T47D (cell line): Measurements from ENCODE around the gene PLCG1.
A peak's percentile ranks its signal among the peaks of the same experiment; 100 is the strongest.

Experiments
- DNase-seq, 2 experiments: peaks; one replicate each; pipeline versions ENCODE4 v3.0.0 to v3.0.0-alpha.2; 2011 to 2012; ENCODE audit warnings: low read depth in 1 of 2, low spot score in 1 of 2
- JUND ChIP-seq: IDR thresholded peaks from 2 replicates; pipeline ENCODE4 v1.6.1; 2012; ENCODE audit warnings: low read depth
- in situ Hi-C: cut with HindIII; loops from 2 replicates; pipeline ENCODE4 v1.10.0; 2016; ENCODE audit warnings: low sequenced_read_pairs, low pct_unique_long_range_greater_than_20kb

The PLCG1 gene

DNA sequence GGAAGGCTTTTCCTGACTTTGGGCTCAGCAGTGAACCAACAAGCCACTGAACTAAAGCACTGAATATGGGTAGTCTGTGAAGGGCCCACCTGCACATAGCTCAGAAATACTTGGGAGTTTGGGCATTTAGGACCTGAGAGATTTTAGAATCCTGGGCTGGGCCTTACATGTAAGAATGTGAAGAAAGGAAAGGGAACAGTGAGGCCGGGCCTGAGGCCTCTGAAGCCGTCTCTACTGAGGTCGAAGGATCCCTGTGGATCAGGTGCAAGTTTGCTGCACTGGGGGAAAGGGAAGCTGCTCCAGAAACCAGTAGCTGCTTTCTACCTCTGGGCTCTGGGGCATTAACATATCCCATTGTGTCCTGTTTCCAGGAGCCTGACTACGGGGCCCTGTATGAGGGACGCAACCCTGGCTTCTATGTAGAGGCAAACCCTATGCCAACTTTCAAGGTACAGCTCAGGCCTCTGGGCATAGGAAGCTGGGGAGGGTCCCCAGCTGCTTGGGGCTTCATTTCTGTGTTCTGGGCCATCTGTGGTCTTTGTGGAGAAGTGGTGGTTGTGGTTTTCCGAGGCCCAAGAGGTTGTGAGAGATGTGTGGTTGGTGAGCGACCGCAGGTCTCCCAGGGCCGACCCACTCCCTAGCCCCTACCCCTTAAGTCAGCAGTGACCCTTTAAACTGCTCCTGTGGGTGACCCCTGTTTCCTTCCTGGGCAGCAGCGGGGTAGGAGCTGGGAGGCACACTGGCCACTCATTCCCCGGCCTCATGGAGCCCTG lies 30.3 kb downstream of the PLCG1 start:
- in situ Hi-C loops, result no loop called here
- no peak for TF ChIP-seq JUND
- DNase-seq, result no peak

DNA sequence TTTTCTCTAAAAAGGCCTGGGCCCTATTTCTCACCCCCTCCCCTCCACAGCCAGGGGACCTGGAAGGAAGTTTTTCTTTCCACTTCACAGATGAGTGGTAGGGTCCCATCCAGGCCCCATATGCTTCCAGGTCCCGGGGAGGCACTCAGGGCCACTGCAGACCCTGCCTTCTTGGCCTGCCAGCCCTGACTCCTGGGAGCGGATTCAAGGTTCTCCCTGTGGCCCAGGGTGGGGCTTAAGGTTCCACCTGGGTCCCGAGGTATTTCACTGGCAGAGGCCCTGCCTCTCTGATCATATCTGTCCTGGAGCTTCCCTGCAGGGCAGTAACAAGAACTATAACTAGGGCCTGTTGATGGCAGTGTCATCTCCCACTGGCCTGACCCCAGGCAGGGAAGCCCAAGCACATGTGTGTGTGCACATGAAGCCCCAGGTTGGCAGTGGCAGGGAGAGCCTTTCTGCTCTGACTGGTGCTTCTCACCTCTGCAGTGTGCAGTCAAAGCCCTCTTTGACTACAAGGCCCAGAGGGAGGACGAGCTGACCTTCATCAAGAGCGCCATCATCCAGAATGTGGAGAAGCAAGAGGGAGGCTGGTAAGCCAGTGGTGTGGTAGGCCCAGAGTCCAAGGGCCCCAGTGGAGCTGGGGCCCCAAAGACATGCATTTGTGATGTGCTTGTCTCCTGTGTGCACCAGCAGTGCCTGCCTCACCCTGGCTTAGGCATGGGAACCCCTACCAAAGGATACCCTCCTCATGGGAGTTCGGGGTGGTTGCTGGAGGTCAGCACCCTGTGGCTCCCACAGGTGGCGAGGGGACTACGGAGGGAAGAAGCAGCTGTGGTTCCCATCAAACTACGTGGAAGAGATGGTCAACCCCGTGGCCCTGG lies 31.2 kb downstream of the PLCG1 start:
- no peak for TF ChIP-seq JUND
- in situ Hi-C loops, result no loop called here
- no peak for DNase-seq

DNA sequence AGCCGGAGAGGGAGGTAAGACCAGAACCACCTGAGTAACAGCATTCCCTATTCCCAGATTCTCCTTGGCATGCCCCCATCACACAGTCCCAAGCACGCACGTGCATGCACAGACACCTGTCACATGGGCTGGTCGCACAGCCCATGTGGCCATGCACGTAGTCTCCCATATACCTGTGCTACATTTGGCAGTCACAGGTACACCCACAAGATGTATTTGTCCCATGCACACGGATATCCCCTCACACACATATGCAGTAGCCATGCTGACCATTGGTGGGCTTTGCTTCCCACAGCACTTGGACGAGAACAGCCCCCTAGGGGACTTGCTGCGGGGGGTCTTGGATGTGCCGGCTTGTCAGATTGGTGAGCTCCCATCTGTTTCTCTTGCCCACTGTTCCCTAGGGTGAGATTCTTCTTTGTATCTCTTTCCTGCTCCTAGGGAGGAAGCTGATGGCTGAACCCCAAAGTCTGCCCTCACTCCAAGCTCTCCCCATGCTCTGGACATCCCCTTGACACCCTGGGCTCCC lies 31.9 kb downstream of the PLCG1 start:
- in situ Hi-C loops, result no loop called here
- no peak for DNase-seq
- TF ChIP-seq JUND, result no peak

DNA sequence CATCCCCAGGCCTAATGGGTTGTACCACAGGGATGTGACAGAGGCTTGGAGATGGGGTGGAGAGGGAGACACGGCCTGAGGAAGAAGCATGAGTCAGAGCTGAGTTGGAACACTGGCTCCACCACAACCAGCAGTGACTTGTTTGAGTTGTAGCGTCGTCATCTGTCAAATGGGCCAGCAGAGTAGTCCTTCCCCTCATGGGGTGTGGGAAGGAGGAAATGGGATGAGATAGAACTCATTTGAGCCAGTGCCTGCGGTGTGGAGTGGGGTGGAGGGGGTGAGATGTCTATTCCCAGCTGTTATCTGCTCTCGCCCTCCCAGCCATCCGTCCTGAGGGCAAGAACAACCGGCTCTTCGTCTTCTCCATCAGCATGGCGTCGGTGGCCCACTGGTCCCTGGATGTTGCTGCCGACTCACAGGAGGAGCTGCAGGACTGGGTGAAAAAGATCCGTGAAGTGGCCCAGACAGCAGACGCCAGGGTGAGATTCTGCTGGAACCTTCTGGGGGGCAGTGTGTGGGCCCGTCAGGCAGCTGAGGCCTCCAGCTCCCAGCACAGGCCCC lies 32.5 kb downstream of the PLCG1 start:
- in situ Hi-C loops, result no loop called here
- DNase-seq, result no peak
- TF ChIP-seq JUND, result no peak

DNA sequence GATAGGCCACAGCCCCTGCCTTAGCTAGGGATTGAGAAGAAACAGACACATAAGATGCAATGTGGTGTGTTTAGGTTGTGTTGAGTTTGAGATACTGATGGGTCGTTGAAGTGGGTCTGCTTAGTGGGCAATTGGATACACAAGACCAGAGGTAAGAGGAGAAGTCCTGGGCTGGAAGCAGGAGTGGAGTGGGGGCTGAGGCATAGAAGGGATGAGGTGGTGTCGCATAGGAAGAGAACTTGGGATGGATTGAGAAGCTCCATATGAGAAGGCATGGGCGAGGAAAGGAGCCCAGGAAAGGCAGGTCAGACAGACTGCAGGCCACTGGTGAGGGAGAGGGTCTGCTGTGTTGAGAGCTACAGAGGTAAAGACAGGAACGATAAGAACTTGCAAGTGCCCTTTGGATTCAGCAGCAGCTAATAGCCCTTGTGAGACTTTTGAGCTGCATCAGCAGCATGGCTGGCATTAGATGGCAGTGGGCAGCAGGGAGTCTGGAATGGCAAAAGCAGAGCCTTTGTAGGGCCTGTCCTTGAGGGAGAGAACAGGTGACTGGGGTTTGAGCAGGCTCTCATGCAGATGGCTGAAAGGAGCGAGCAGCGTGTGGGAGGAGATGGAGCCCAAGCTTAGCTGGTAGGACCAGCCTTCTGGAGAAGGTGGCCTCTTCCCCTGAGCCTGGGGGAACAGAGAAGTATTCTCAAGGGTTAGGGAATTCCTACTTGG lies 33.2 kb downstream of the PLCG1 start:
- TF ChIP-seq JUND, result no peak
- no peak for DNase-seq
- in situ Hi-C loops, result no loop called here

DNA sequence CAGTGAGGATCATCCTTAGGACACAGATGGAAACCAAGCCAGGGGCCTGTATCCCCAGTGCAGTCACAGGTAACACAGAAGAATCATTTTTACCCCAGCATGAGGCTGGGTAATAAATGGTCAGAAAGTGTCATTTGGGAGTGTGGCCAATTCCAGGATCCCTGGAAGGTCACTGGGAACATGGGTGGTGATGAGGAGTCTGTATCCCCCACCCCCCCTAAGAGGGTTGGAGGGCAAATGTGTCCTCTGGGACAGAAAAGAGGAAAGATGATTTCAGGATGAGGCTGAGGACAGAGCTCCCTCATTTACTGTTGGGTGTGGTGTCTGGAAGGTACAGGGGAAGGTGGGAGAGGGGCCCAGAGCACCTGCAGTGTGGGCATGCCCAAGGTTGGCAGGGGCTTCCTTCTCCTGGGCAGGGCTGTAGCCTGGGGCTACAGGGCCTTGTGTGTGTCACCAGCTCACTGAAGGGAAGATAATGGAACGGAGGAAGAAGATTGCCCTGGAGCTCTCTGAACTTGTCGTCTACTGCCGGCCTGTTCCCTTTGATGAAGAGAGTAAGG lies 34.5 kb downstream of the PLCG1 start:
- in situ Hi-C loops, result no loop called here
- no peak for TF ChIP-seq JUND
- DNase-seq, result no peak

DNA sequence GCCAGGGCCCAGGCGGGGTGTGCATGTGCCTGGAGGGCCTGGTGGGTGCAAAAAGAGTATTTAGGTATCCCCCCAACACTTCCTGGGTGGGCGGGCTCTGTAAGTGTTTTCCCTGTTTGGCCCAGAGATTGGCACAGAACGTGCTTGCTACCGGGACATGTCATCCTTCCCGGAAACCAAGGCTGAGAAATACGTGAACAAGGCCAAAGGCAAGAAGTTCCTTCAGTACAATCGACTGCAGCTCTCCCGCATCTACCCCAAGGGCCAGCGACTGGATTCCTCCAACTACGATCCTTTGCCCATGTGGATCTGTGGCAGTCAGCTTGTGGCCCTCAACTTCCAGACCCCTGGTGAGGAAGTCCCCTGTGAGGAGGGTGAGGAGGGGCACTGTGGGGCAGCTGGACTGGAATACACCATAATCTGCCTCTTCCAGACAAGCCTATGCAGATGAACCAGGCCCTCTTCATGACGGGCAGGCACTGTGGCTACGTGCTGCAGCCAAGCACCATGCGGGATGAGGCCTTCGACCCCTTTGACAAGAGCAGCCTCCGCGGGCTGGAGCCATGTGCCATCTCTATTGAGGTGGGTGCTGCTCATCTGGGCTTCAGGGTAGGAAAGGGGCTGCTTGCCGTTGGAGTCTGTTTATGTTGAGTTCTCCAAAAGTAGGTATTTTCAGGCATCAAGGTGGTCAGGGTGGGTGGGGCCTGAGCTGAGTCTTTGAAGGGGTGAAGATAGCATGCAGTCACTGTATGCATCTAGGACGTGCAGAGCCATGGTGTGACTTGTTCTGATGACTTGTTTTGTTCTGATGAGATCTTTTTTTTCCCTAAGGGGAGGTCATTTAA lies 35.2 kb downstream of the PLCG1 start:
- DNase-seq, result no peak
- in situ Hi-C loops, result no loop called here
- no peak for TF ChIP-seq JUND

DNA sequence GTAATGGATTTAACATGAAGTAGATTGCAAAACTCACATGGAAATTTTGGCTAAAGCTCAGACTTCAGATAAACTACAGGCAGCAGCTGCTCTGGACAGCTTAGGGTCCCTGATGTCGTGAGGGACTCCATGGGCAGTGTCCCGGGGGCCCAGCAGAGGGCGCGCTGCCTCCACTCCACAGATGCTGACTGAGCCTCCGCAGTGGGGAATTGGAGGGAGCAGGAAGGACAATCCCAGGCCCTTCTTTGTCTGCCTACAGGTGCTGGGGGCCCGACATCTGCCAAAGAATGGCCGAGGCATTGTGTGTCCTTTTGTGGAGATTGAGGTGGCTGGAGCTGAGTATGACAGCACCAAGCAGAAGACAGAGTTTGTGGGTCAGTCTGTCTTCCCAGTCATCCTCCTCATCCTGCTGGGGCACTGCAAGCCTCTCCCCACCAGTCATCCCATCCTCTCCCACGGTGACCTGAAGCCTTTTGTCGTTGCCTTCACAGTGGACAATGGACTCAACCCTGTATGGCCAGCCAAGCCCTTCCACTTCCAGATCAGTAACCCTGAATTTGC lies 35.9 kb downstream of the PLCG1 start:
- in situ Hi-C loops, result no loop called here
- peak; percentile 78 to 83 for DNase-seq
- TF ChIP-seq JUND, result no peak

DNA sequence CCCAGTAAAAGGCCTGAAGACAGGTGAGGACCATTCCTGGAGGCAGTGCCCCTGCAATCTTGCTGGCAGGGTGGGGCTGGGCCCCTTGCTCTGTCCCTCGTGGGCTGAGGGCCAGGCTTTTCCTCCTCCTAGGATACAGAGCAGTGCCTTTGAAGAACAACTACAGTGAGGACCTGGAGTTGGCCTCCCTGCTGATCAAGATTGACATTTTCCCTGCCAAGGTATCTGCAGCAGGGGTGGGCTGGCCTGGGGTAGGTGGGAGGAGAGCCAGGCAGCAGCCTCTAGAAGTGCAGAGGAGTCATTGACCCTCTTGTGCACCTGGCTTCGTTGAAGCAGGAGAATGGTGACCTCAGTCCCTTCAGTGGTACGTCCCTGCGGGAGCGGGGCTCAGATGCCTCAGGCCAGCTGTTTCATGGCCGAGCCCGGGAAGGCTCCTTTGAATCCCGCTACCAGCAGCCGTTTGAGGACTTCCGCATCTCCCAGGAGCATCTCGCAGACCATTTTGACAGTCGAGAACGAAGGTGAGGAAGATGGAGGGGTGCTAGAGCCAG lies 36.5 kb downstream of the PLCG1 start:
- no peak for DNase-seq
- no peak for TF ChIP-seq JUND
- in situ Hi-C loops, result no loop called here

DNA sequence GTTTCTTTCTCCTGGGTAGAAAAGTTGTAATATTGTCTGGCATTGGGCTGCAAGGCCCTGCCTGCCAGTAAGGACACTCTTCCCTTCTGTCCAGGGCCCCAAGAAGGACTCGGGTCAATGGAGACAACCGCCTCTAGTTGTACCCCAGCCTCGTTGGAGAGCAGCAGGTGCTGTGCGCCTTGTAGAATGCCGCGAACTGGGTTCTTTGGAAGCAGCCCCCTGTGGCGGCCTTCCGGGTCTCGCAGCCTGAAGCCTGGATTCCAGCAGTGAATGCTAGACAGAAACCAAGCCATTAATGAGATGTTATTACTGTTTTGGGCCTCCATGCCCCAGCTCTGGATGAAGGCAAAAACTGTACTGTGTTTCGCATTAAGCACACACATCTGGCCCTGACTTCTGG lies 37.0 kb downstream of the PLCG1 start:
- TF ChIP-seq JUND, result no peak
- DNase-seq, result no peak
- in situ Hi-C loops, result no loop called here

DNA sequence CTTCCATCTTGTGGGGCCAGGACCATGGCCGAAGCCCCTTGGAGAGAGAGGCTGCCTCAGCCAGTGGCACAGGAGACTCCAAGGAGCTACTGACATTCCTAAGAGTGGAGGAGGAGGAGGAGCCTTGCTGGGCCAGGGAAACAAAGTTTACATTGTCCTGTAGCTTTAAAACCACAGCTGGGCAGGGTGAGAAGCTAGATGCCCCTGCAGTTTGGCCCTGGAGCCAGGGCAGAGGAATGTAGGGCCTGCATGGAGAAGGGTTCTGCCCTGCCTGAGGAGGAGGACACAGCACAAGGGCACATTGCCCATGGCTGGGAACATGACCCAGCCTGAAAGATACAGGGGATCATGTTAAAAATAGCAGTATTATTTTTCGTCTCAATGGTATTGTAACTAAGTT lies 37.4 kb downstream of the PLCG1 start:
- no peak for DNase-seq

More for the DNA sequence above, 37.4 kb downstream of the PLCG1 start:
- in situ Hi-C loops, result no loop called here
- TF ChIP-seq JUND, result no peak
